Measurements from ENCODE around the gene GASK1A.

GASK1A gene

GRCh38 chr3:43005253-43005652 lies 26.1 kb downstream of the GASK1A start:
- Histone ChIP-seq H3K4me2 (ENCODE audit: low read length, poor library complexity, severe bottlenecking) (no peak overlapping the region), H3K9me3 (ENCODE audit: control insufficient read depth, low read length) (no peaks in the 10 kb centered on the region), H3K23ac (ENCODE audit: low read length in 2 of 2) (no peak overlapping the region), H3K18ac (ENCODE audit: low read depth in 1 of 2, low read length in 2 of 2) (no peak overlapping the region), H3K27me3 (ENCODE audit: control insufficient read depth in 1 of 2, insufficient read depth in 1 of 2, low read length in 2 of 2) (peaks cover 8 to 20% of the 10 kb centered on the region in 2 experiments), H3K14ac (ENCODE audit: low read length in 2 of 2) (no peak overlapping the region), H3K27ac (ENCODE audit: low read length, poor library complexity, severe bottlenecking) (no peak overlapping the region), H3K4me1 (ENCODE audit: control insufficient read depth, insufficient read depth, low read depth, low read length) (no peaks in the 10 kb centered on the region), H3K36me3 (ENCODE audit: control insufficient read depth in 1 of 2, insufficient read depth in 2 of 2, low read depth in 1 of 2, low read length in 2 of 2) (no peaks in the 10 kb centered on the region), H2BK15ac (ENCODE audit: low read depth, poor library complexity, severe bottlenecking) (no peak overlapping the region), H3K9ac (ENCODE audit: low read length) (no peak overlapping the region), H3K79me1 (replicated peaks; ENCODE audit: low read length, poor library complexity, severe bottlenecking) (no peaks in the 10 kb centered on the region), H2BK120ac (ENCODE audit: low read depth, low read length) (no peak overlapping the region), H2BK12ac (ENCODE audit: low read length in 2 of 2) (no peak overlapping the region), H2BK5ac (ENCODE audit: low read depth, low read length, poor library complexity, severe bottlenecking) (no peak overlapping the region), H4K91ac (ENCODE audit: low read length) (no peak overlapping the region), H3K4me3 (ENCODE audit: insufficient read depth in 1 of 2, low read depth in 1 of 2, low read length in 2 of 2) (no peak overlapping the region), H3K4ac (ENCODE audit: low read depth in 1 of 2, low read length in 2 of 2) (no peak overlapping the region), H2AK5ac (ENCODE audit: low read length, severe bottlenecking) (no peak overlapping the region), H4K8ac (ENCODE audit: low read length) (no peak overlapping the region), H2AFZ (ENCODE audit: low read depth, low read length) (no peak overlapping the region)
- WGBS = 71% methylated on average over 3 of the region's 3 CpGs
- no peak for DNase-seq

- H3K4me3 ChIP-seq (ENCODE audit: insufficient read depth in 1 of 2, low read depth in 1 of 2, low read length in 2 of 2) = no peak overlapping the region
Observed at GRCh38 chr3:43005981-43006380, 26.9 kb downstream of the GASK1A start.

GRCh38 chr3:43006825-43007224 lies 27.7 kb downstream of the GASK1A start:
- Histone ChIP-seq H2BK120ac (ENCODE audit: low read depth, low read length) (no peak overlapping the region), H3K18ac (ENCODE audit: low read depth in 1 of 2, low read length in 2 of 2) (no peak overlapping the region), H3K9ac (ENCODE audit: low read length) (no peak overlapping the region), H4K91ac (ENCODE audit: low read length) (no peak overlapping the region), H3K36me3 (ENCODE audit: control insufficient read depth in 1 of 2, insufficient read depth in 2 of 2, low read depth in 1 of 2, low read length in 2 of 2) (no peaks in the 10 kb centered on the region), H3K4me1 (ENCODE audit: control insufficient read depth, insufficient read depth, low read depth, low read length) (no peaks in the 10 kb centered on the region), H3K4ac (ENCODE audit: low read depth in 1 of 2, low read length in 2 of 2) (no peak overlapping the region), H2BK12ac (ENCODE audit: low read length in 2 of 2) (no peak overlapping the region), H2BK5ac (ENCODE audit: low read depth, low read length, poor library complexity, severe bottlenecking) (no peak overlapping the region), H2AK5ac (ENCODE audit: low read length, severe bottlenecking) (no peak overlapping the region), H3K79me1 (replicated peaks; ENCODE audit: low read length, poor library complexity, severe bottlenecking) (no peaks in the 10 kb centered on the region), H3K4me2 (ENCODE audit: low read length, poor library complexity, severe bottlenecking) (no peak overlapping the region), H3K4me3 (ENCODE audit: insufficient read depth in 1 of 2, low read depth in 1 of 2, low read length in 2 of 2) (no peak overlapping the region), H3K23ac (ENCODE audit: low read length in 2 of 2) (no peak overlapping the region), H2AFZ (ENCODE audit: low read depth, low read length) (no peak overlapping the region), H2BK15ac (ENCODE audit: low read depth, poor library complexity, severe bottlenecking) (no peak overlapping the region), H4K8ac (ENCODE audit: low read length) (no peak overlapping the region), H3K14ac (ENCODE audit: low read length in 2 of 2) (no peak overlapping the region), H3K9me3 (ENCODE audit: control insufficient read depth, low read length) (no peaks in the 10 kb centered on the region), H3K27ac (ENCODE audit: low read length, poor library complexity, severe bottlenecking) (no peak overlapping the region), H3K27me3 (ENCODE audit: control insufficient read depth in 1 of 2, insufficient read depth in 1 of 2, low read length in 2 of 2) (peaks cover 8 to 14% of the 10 kb centered on the region in 2 experiments)
- DNase-seq = no peak
- WGBS = 76% methylated on average over 2 of the region's 2 CpGs

More at GRCh38 chr3:43005981-43006380, 26.9 kb downstream of the GASK1A start:
- Histone ChIP-seq H3K4me2 (ENCODE audit: low read length, poor library complexity, severe bottlenecking) (no peak overlapping the region), H3K4ac (ENCODE audit: low read depth in 1 of 2, low read length in 2 of 2) (no peak overlapping the region), H2BK5ac (ENCODE audit: low read depth, low read length, poor library complexity, severe bottlenecking) (no peak overlapping the region), H4K8ac (ENCODE audit: low read length) (no peak overlapping the region), H3K36me3 (ENCODE audit: control insufficient read depth in 1 of 2, insufficient read depth in 2 of 2, low read depth in 1 of 2, low read length in 2 of 2) (no peaks in the 10 kb centered on the region), H3K79me1 (replicated peaks; ENCODE audit: low read length, poor library complexity, severe bottlenecking) (no peaks in the 10 kb centered on the region), H2BK15ac (ENCODE audit: low read depth, poor library complexity, severe bottlenecking) (no peak overlapping the region), H4K91ac (ENCODE audit: low read length) (no peak overlapping the region), H2BK12ac (ENCODE audit: low read length in 2 of 2) (no peak overlapping the region), H3K9ac (ENCODE audit: low read length) (no peak overlapping the region), H2BK120ac (ENCODE audit: low read depth, low read length) (no peak overlapping the region), H2AK5ac (ENCODE audit: low read length, severe bottlenecking) (no peak overlapping the region), H3K23ac (ENCODE audit: low read length in 2 of 2) (no peak overlapping the region), H3K9me3 (ENCODE audit: control insufficient read depth, low read length) (no peaks in the 10 kb centered on the region), H3K18ac (ENCODE audit: low read depth in 1 of 2, low read length in 2 of 2) (no peak overlapping the region), H3K14ac (ENCODE audit: low read length in 2 of 2) (no peak overlapping the region), H3K4me1 (ENCODE audit: control insufficient read depth, insufficient read depth, low read depth, low read length) (no peaks in the 10 kb centered on the region), H3K27ac (ENCODE audit: low read length, poor library complexity, severe bottlenecking) (no peak overlapping the region), H2AFZ (ENCODE audit: low read depth, low read length) (no peak overlapping the region), H3K27me3 (ENCODE audit: control insufficient read depth in 1 of 2, insufficient read depth in 1 of 2, low read length in 2 of 2) (peaks cover 8 to 19% of the 10 kb centered on the region in 2 experiments)
- no peak for DNase-seq
- WGBS = 75% methylated on average over 3 of the region's 4 CpGs

- H2BK12ac ChIP-seq (ENCODE audit: low read length in 2 of 2) = no peak overlapping the region
- no peak overlapping the region for H2BK15ac ChIP-seq (ENCODE audit: low read depth, poor library complexity, severe bottlenecking)
- no peak overlapping the region for H2AK5ac ChIP-seq (ENCODE audit: low read length, severe bottlenecking)
- no peak overlapping the region for H3K23ac ChIP-seq (ENCODE audit: low read length in 2 of 2)
- no peak overlapping the region for H3K9ac ChIP-seq (ENCODE audit: low read length)
- no peak overlapping the region for H2AFZ ChIP-seq (ENCODE audit: low read depth, low read length)
- no peak overlapping the region for H3K4ac ChIP-seq (ENCODE audit: low read depth in 1 of 2, low read length in 2 of 2)
- 59% methylated on average over 2 of the region's 3 CpGs for WGBS
- H4K8ac ChIP-seq (ENCODE audit: low read length) = no peak overlapping the region
- no peaks in the 10 kb centered on the region for H3K9me3 ChIP-seq (ENCODE audit: control insufficient read depth, low read length)
- H2BK120ac ChIP-seq (ENCODE audit: low read depth, low read length) = no peak overlapping the region
- H2BK5ac ChIP-seq (ENCODE audit: low read depth, low read length, poor library complexity, severe bottlenecking) = no peak overlapping the region
- no peak overlapping the region for H3K18ac ChIP-seq (ENCODE audit: low read depth in 1 of 2, low read length in 2 of 2)
- no peaks in the 10 kb centered on the region for H3K79me1 ChIP-seq (replicated peaks; ENCODE audit: low read length, poor library complexity, severe bottlenecking)
- H3K4me1 ChIP-seq (ENCODE audit: control insufficient read depth, insufficient read depth, low read depth, low read length) = no peaks in the 10 kb centered on the region
- H3K14ac ChIP-seq (ENCODE audit: low read length in 2 of 2) = no peak overlapping the region
- H3K27ac ChIP-seq (ENCODE audit: low read length, poor library complexity, severe bottlenecking) = no peak overlapping the region
- peaks cover 8 to 14% of the 10 kb centered on the region in 2 experiments for H3K27me3 ChIP-seq (ENCODE audit: control insufficient read depth in 1 of 2, insufficient read depth in 1 of 2, low read length in 2 of 2)
- no peaks in the 10 kb centered on the region for H3K36me3 ChIP-seq (ENCODE audit: control insufficient read depth in 1 of 2, insufficient read depth in 2 of 2, low read depth in 1 of 2, low read length in 2 of 2)
- H3K4me2 ChIP-seq (ENCODE audit: low read length, poor library complexity, severe bottlenecking) = no peak overlapping the region
- no peak overlapping the region for H4K91ac ChIP-seq (ENCODE audit: low read length)
- DNase-seq = no peak
- H3K4me3 ChIP-seq (ENCODE audit: insufficient read depth in 1 of 2, low read depth in 1 of 2, low read length in 2 of 2) = no peak overlapping the region
Observed at GRCh38 chr3:43009547-43009946, 30.4 kb downstream of the GASK1A start.
